Endodermal cell (in vitro differentiated cells): ENCODE data around the gene SOX5. TPM values are rescaled to one million over a fixed set of nuclear protein-coding genes. Genes with fewer than 3 reads are reported as not detected.

Source experiments
- DNase-seq: peaks from one replicate; pipeline ENCODE4 v3.0.0-alpha.2; 2017
- H3K27ac ChIP-seq: 2 replicates; pipeline ENCODE4 v1.5.1; 2013; ENCODE audit warnings: mild to moderate bottlenecking, low read depth, low read length, moderate library complexity
- H3K27me3 ChIP-seq: 2 replicates; pipeline ENCODE4 v1.6.1; 2013; ENCODE audit warnings: mild to moderate bottlenecking, low read length, moderate library complexity; ENCODE audit not compliant: insufficient read depth, control insufficient read depth, poor library complexity, severe bottlenecking
- H3K36me3 ChIP-seq: 2 replicates; pipeline ENCODE4 v1.7.0; 2013; ENCODE audit warnings: mild to moderate bottlenecking, low read length, moderate library complexity; ENCODE audit not compliant: control insufficient read depth, insufficient read depth
- H3K4me1 ChIP-seq: one replicate; pipeline ENCODE4 v1.7.0; 2013; ENCODE audit warnings: low read length; ENCODE audit not compliant: control insufficient read depth, insufficient read depth
- H3K4me3 ChIP-seq: 2 replicates; pipeline ENCODE4 v1.5.1; 2013; ENCODE audit warnings: mild to moderate bottlenecking, low read length, moderate library complexity
- H3K9ac ChIP-seq: 2 replicates; pipeline ENCODE4 v1.6.1; 2013; ENCODE audit warnings: mild to moderate bottlenecking, low read length, moderate library complexity; ENCODE audit not compliant: poor library complexity, severe bottlenecking; ENCODE audit errors: extremely low read depth
- H3K9me3 ChIP-seq: 2 replicates; pipeline ENCODE4 v1.6.1; 2013; ENCODE audit warnings: mild to moderate bottlenecking, low read length, moderate library complexity; ENCODE audit not compliant: control insufficient read depth
- H3K27ac Mint-ChIP-seq: 2 replicates; pipeline ENCODE4 v1.8.0; 2020; ENCODE audit warnings: mixed read lengths
- H3K27me3 Mint-ChIP-seq: 2 replicates; pipeline ENCODE4 v1.8.0; 2021; ENCODE audit warnings: mild to moderate bottlenecking, mixed read lengths; ENCODE audit not compliant: insufficient read depth
- H3K36me3 Mint-ChIP-seq: 2 replicates; pipeline ENCODE4 v1.8.0; 2020; ENCODE audit warnings: low read depth, mixed read lengths
- H3K4me1 Mint-ChIP-seq: 2 replicates; pipeline ENCODE4 v1.8.0; 2020; ENCODE audit warnings: mixed read lengths
- H3K4me3 Mint-ChIP-seq: 2 replicates; pipeline ENCODE4 v1.8.0; 2020; ENCODE audit warnings: mild to moderate bottlenecking, moderate library complexity, mixed read lengths
- H3K9me3 Mint-ChIP-seq: 2 replicates; pipeline ENCODE4 v1.8.0; 2020; ENCODE audit warnings: mild to moderate bottlenecking, mixed read lengths
- CTCF ChIP-seq: fragments of 200-600 bp; sonication (generic); conservative IDR thresholded peaks from 2 replicates; pipeline ENCODE4 v1.5.0; 2021; ENCODE audit warnings: antibody characterized with exemption, mild to moderate bottlenecking
- WGBS, 2 experiments: methylation state at CpG; one replicate each; pipeline versions ENCODE4 v1.1.5 to v1.1.7; 2013; ENCODE audit warnings: missing lambda C conversion rate in 2 of 2, mixed read lengths in 1 of 2; ENCODE audit not compliant: insufficient coverage in 1 of 2, insufficient read length in 1 of 2; 5-methylcytosine and 5-hydroxymethylcytosine counted together
- total RNA-seq, 2 donors: library from RNA; stranded (reverse); fragmentation: NEBNext Ultra II Directional in 1 of 2; extraction: Animal tissue kit (Norgen Biotek cat#: 25700) in 1 of 2; gene quantifications; 2 replicates in 1 of 2; 3 replicates in 1 of 2; pipeline ENCODE4 v1.2.1, GENCODE V29; 2021

The SOX5 gene
- total RNA-seq, 2 donors from 2014 or later = 6.8 to 30.7 TPM

GRCh38 chr12:23817345-23817744 lies 132.1 kb downstream of the SOX5 start:
- H3K27ac Mint-ChIP-seq = no peak overlapping the region
- WGBS, 2 experiments = 91% methylated on average over 2 of the region's 2 CpGs; no CpG with 5 or more reads in 1 of the 2 experiments
- no peak for DNase-seq
- Histone ChIP-seq H3K36me3 (no peaks in the 10 kb centered on the region), H3K4me1 (no peaks in the 10 kb centered on the region), H3K9me3 (no peaks in the 10 kb centered on the region), H3K4me3 (no peak overlapping the region), H3K27ac (no peak overlapping the region), H3K9ac (no peak overlapping the region), H3K27me3 (no peaks in the 10 kb centered on the region)
- peaks cover 3% of the 10 kb centered on the region for H3K9me3 Mint-ChIP-seq
- H3K27me3 Mint-ChIP-seq = no peaks in the 10 kb centered on the region
- peaks cover 3% of the 10 kb centered on the region for H3K36me3 Mint-ChIP-seq
- no peak overlapping the region for H3K4me3 Mint-ChIP-seq
- H3K4me1 Mint-ChIP-seq = peaks cover 12% of the 10 kb centered on the region
- TF ChIP-seq CTCF = no peak

DNA sequence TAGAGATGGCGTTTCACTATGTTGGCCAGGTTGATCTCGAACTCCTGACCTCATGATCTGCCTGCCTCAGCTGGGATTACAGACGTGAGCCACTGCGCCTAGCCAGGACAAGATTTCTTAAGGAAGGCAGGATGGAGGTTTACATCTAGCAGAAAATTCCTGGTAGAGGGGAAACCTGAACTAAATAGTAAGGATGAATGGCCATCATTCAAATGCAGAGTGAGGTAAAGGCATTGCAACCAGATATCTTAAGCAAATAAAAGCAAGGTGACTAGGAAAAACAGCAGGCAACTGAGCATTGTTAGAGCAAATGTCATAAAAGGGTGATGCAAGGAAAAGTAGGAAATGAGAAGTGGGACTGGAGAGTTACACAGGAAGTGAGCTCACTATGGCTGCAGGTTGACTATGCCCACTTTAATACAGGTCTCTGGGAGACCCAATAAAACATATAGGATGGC lies 133.0 kb downstream of the SOX5 start:
- H3K36me3 Mint-ChIP-seq = no peaks in the 10 kb centered on the region
- Histone ChIP-seq H3K4me1 (no peaks in the 10 kb centered on the region), H3K27me3 (no peaks in the 10 kb centered on the region), H3K9ac (no peak overlapping the region), H3K36me3 (no peaks in the 10 kb centered on the region), H3K4me3 (no peak overlapping the region), H3K9me3 (no peaks in the 10 kb centered on the region), H3K27ac (no peak overlapping the region)
- DNase-seq = peak; percentile 49
- TF ChIP-seq CTCF = no peak
- peaks cover 14% of the 10 kb centered on the region for H3K4me1 Mint-ChIP-seq
- 83 to 95% methylated on average over 4 of the region's 4 CpGs for WGBS, 2 experiments
- no peaks in the 10 kb centered on the region for H3K27me3 Mint-ChIP-seq
- no peaks in the 10 kb centered on the region for H3K9me3 Mint-ChIP-seq
- peak overlapping the region; percentile 0 for H3K27ac Mint-ChIP-seq
- no peak overlapping the region for H3K4me3 Mint-ChIP-seq

GRCh38 chr12:23815810-23816209 lies 133.7 kb downstream of the SOX5 start:
- H3K27ac Mint-ChIP-seq = no peak overlapping the region
- no peaks in the 10 kb centered on the region for H3K9me3 ChIP-seq
- no peak overlapping the region for H3K27ac ChIP-seq

More at GRCh38 chr12:23815810-23816209, 133.7 kb downstream of the SOX5 start:
- Histone ChIP-seq H3K4me3 (no peak overlapping the region), H3K27me3 (no peaks in the 10 kb centered on the region), H3K9ac (no peak overlapping the region), H3K36me3 (no peaks in the 10 kb centered on the region), H3K4me1 (no peaks in the 10 kb centered on the region)
- DNase-seq = no peak
- Mint-ChIP-seq H3K4me3 (no peak overlapping the region), H3K9me3 (no peaks in the 10 kb centered on the region), H3K4me1 (peaks cover 20% of the 10 kb centered on the region), H3K36me3 (no peaks in the 10 kb centered on the region), H3K27me3 (no peaks in the 10 kb centered on the region)
- no peak for TF ChIP-seq CTCF
- 96 to 100% methylated on average over 1 to 2 of the region's 3 CpGs for WGBS, 2 experiments
